Measurements from ENCODE around the gene MOB3B. TPM values are rescaled to one million over a fixed set of nuclear protein-coding genes. Genes with fewer than 3 reads are reported as not detected.
"Not testable (repeated sequence)": the region's sequence is repeated elsewhere in the genome, so short reads cannot be mapped to it uniquely, and the experiment has no call there.

Gene MOB3B
- total RNA-seq, 2 experiments from 2014 or later, result 0.34 to 0.38 TPM

GRCh38 chr9:27506981-27507380 lies 22.6 kb downstream of the MOB3B start:
- CTCF ChIA-PET, result no interaction called here
- intact Hi-C loops (cut with micrococcal nuclease), result no loop called here
- Mint-ChIP-seq H3K9me3 (no peaks in the 10 kb centered on the region), H3K4me3 (no peak overlapping the region), H3K27me3 (peaks cover 7% of the 10 kb centered on the region), H3K27ac (no peak overlapping the region), H3K4me1 (ENCODE audit: low read depth) (peaks cover 6% of the 10 kb centered on the region), H3K36me3 (peaks cover 2% of the 10 kb centered on the region)
- DNase-seq, result no peak
- POLR2A ChIA-PET, result no interaction called here

- intact Hi-C loops (cut with micrococcal nuclease), result loop anchor here (2.0 kb wide), 1 partner anchor 23 kb away; the partner anchor contains the start of gene MOB3B
- Mint-ChIP-seq H3K4me3 (no peak overlapping the region), H3K9me3 (peaks cover 2% of the 10 kb centered on the region), H3K36me3 (peaks cover 2% of the 10 kb centered on the region), H3K27me3 (peaks cover 11% of the 10 kb centered on the region), H3K4me1 (ENCODE audit: low read depth) (peaks cover 8% of the 10 kb centered on the region), H3K27ac (no peak overlapping the region)
- no peak for DNase-seq
- ChIA-PET POLR2A (no interaction called here), CTCF (interaction anchor here (1.8 kb wide), 1 partner anchor 24 kb away, joined by 12 read pairs; the partner anchor contains the start of gene MOB3B)
Observed at GRCh38 chr9:27505744-27506161, 23.9 kb downstream of the MOB3B start.

GRCh38 chr9:27504259-27504658 lies 25.4 kb downstream of the MOB3B start:
- H3K27ac Mint-ChIP-seq, result no peak overlapping the region
- peaks cover 2% of the 10 kb centered on the region for H3K36me3 Mint-ChIP-seq
- no peak for DNase-seq
- intact Hi-C loops (cut with micrococcal nuclease), result loop anchor here (2.0 kb wide), 1 partner anchor 25 kb away; the partner anchor contains the start of gene MOB3B
- H3K4me1 Mint-ChIP-seq (ENCODE audit: low read depth), result peaks cover 14% of the 10 kb centered on the region
- no peak overlapping the region for H3K4me3 Mint-ChIP-seq
- ChIA-PET CTCF (no interaction called here), POLR2A (no interaction called here)
- peaks cover 2% of the 10 kb centered on the region for H3K9me3 Mint-ChIP-seq
- peaks cover 11% of the 10 kb centered on the region for H3K27me3 Mint-ChIP-seq

- DNase-seq, result no peak
- Mint-ChIP-seq H3K27ac (no peak overlapping the region), H3K4me3 (no peak overlapping the region), H3K4me1 (ENCODE audit: low read depth) (peaks cover 16% of the 10 kb centered on the region), H3K27me3 (peaks cover 11% of the 10 kb centered on the region), H3K9me3 (peaks cover 2% of the 10 kb centered on the region), H3K36me3 (peaks cover 2% of the 10 kb centered on the region)
- ChIA-PET CTCF (no interaction called here), POLR2A (no interaction called here)
- intact Hi-C loops (cut with micrococcal nuclease), result loop anchor here (2.0 kb wide), 1 partner anchor 25 kb away; the partner anchor contains the start of gene MOB3B
Observed at GRCh38 chr9:27503623-27504022, 26.0 kb downstream of the MOB3B start.

GRCh38 chr9:27500902-27501301 lies 28.7 kb downstream of the MOB3B start:
- H3K36me3 Mint-ChIP-seq; POLR2A ChIA-PET; H3K9me3 Mint-ChIP-seq; CTCF ChIA-PET; DNase-seq; H3K27me3 Mint-ChIP-seq; H3K27ac Mint-ChIP-seq; H3K4me3 Mint-ChIP-seq; intact Hi-C loops (cut with micrococcal nuclease): not testable (repeated sequence)
- peaks cover 14% of the 10 kb centered on the region for H3K4me1 Mint-ChIP-seq (ENCODE audit: low read depth)

GRCh38 chr9:27499451-27499850 lies 30.2 kb downstream of the MOB3B start:
- Mint-ChIP-seq H3K9me3 (peaks cover 5% of the 10 kb centered on the region), H3K4me3 (no peak overlapping the region), H3K36me3 (no peaks in the 10 kb centered on the region), H3K4me1 (ENCODE audit: low read depth) (peaks cover 14% of the 10 kb centered on the region), H3K27ac (no peak overlapping the region), H3K27me3 (peaks cover 6% of the 10 kb centered on the region)
- ChIA-PET POLR2A (no interaction called here), CTCF (interaction anchor here (1.3 to 1.4 kb wide), 2 partner anchors 9 to 31 kb away, joined by 3 read pairs; no protein-coding TSS in a partner anchor)
- intact Hi-C loops (cut with micrococcal nuclease), result loop anchor here (2.0 kb wide), 1 partner anchor 133 kb away; no protein-coding TSS in a partner anchor
- DNase-seq, result no peak

GRCh38 chr9:27497883-27498417 lies 31.7 kb downstream of the MOB3B start:
- H3K9me3 Mint-ChIP-seq, result peaks cover 11% of the 10 kb centered on the region
- POLR2A ChIA-PET, result no interaction called here

GRCh38 chr9:27496135-27496504 lies 33.5 kb downstream of the MOB3B start:
- Mint-ChIP-seq H3K4me3 (no peak overlapping the region), H3K27me3 (peaks cover 2% of the 10 kb centered on the region), H3K36me3 (peaks cover 2% of the 10 kb centered on the region), H3K4me1 (ENCODE audit: low read depth) (peaks cover 8% of the 10 kb centered on the region), H3K9me3 (peaks cover 10% of the 10 kb centered on the region), H3K27ac (no peak overlapping the region)
- intact Hi-C loops (cut with micrococcal nuclease), result no loop called here
- POLR2A ChIA-PET, result no interaction called here
- CTCF ChIA-PET, result no interaction called here
- DNase-seq, result no peak

More at GRCh38 chr9:27497883-27498417, 31.7 kb downstream of the MOB3B start:
- Mint-ChIP-seq H3K27me3 (peaks cover 5% of the 10 kb centered on the region), H3K36me3 (peaks cover under 1% of the 10 kb centered on the region), H3K4me1 (ENCODE audit: low read depth) (peaks cover 10% of the 10 kb centered on the region), H3K4me3 (no peak overlapping the region), H3K27ac (no peak overlapping the region)
- intact Hi-C loops (cut with micrococcal nuclease), result loop anchor here (2.0 kb wide), 1 partner anchor 131 kb away; no protein-coding TSS in a partner anchor
- CTCF ChIA-PET, result no interaction called here
- no peak for DNase-seq

GRCh38 chr9:27495480-27496134 lies 34.0 kb downstream of the MOB3B start:
- peaks cover 2% of the 10 kb centered on the region for H3K36me3 Mint-ChIP-seq
- ChIA-PET POLR2A (no interaction called here), CTCF (no interaction called here)
- H3K4me1 Mint-ChIP-seq (ENCODE audit: low read depth), result peaks cover 8% of the 10 kb centered on the region
- H3K27me3 Mint-ChIP-seq, result no peaks in the 10 kb centered on the region
- H3K4me3 Mint-ChIP-seq, result no peak overlapping the region
- intact Hi-C loops (cut with micrococcal nuclease), result no loop called here
- H3K27ac Mint-ChIP-seq, result no peak overlapping the region
- DNase-seq, result no peak
- H3K9me3 Mint-ChIP-seq, result peaks cover 10% of the 10 kb centered on the region

GRCh38 chr9:27491154-27491553 lies 38.5 kb downstream of the MOB3B start:
- Mint-ChIP-seq H3K27me3 (no peaks in the 10 kb centered on the region), H3K36me3 (peaks cover 2% of the 10 kb centered on the region), H3K27ac (no peak overlapping the region), H3K4me1 (ENCODE audit: low read depth) (peaks cover 2% of the 10 kb centered on the region), H3K9me3 (peaks cover 10% of the 10 kb centered on the region), H3K4me3 (no peak overlapping the region)
- intact Hi-C loops (cut with micrococcal nuclease), result no loop called here
- ChIA-PET POLR2A (no interaction called here), CTCF (no interaction called here)
- DNase-seq, result no peak

GRCh38 chr9:27489087-27489876 lies 40.3 kb downstream of the MOB3B start:
- peaks cover 10% of the 10 kb centered on the region for H3K4me1 Mint-ChIP-seq (ENCODE audit: low read depth)
- intact Hi-C loops (cut with micrococcal nuclease), result no loop called here
- no peak for DNase-seq
- H3K27ac Mint-ChIP-seq, result no peak overlapping the region
- ChIA-PET POLR2A (no interaction called here), CTCF (interaction anchor here (1.5 kb wide), 1 partner anchor 10 kb away, joined by 3 read pairs; no protein-coding TSS in a partner anchor)
- H3K27me3 Mint-ChIP-seq, result no peaks in the 10 kb centered on the region
- H3K9me3 Mint-ChIP-seq, result peaks cover 5% of the 10 kb centered on the region
- no peak overlapping the region for H3K4me3 Mint-ChIP-seq
- H3K36me3 Mint-ChIP-seq, result peaks cover 2% of the 10 kb centered on the region

GRCh38 chr9:27487927-27488326 lies 41.7 kb downstream of the MOB3B start:
- Mint-ChIP-seq H3K27ac (no peak overlapping the region), H3K27me3 (no peaks in the 10 kb centered on the region), H3K4me3 (no peak overlapping the region), H3K36me3 (peaks cover under 1% of the 10 kb centered on the region), H3K9me3 (peaks cover under 1% of the 10 kb centered on the region), H3K4me1 (ENCODE audit: low read depth) (peaks cover 10% of the 10 kb centered on the region)
- intact Hi-C loops (cut with micrococcal nuclease), result no loop called here
- ChIA-PET CTCF (interaction anchor here (0.8 kb wide), 1 partner anchor 41 kb away, joined by 4 read pairs; the partner anchor contains the start of gene MOB3B), POLR2A (no interaction called here)
- no peak for DNase-seq

All from activated CD4-positive, alpha-beta memory T cell treated with anti-CD3 and anti-CD28 coated beads for 36 hours (primary cell).